HG02588 (cell line): ENCODE results near the gene CDH4.

Source experiments
- ATAC-seq: cut with Tn5 transposase; IDR thresholded peaks from one replicate; pipeline ENCODE4 v1.9.1; 2021; ENCODE audit warnings: mild to moderate bottlenecking, moderate library complexity; ENCODE audit not compliant: unreplicated experiment

CDH4 gene

GRCh38 chr20:61528591-61528990 is 276.5 kb downstream of the CDH4 start:
- no peak for ATAC-seq

GRCh38 chr20:61529354-61529753 is 277.3 kb downstream of the CDH4 start:
- no peak for ATAC-seq

- ATAC-seq = no peak
These were observed 279.7 kb downstream of the CDH4 start for GRCh38 chr20:61531553-61532345.

GRCh38 chr20:61532736-61533135 is 280.7 kb downstream of the CDH4 start:
- ATAC-seq = no peak

GRCh38 chr20:61533231-61533631 is 281.2 kb downstream of the CDH4 start:
- ATAC-seq = no peak

GRCh38 chr20:61534346-61534745 is 282.3 kb downstream of the CDH4 start:
- no peak for ATAC-seq

GRCh38 chr20:61535091-61535490 is 283.0 kb downstream of the CDH4 start:
- no peak for ATAC-seq

- ATAC-seq = no peak
These were observed 283.5 kb downstream of the CDH4 start for GRCh38 chr20:61535536-61535935.

GRCh38 chr20:61535956-61536355 is 283.9 kb downstream of the CDH4 start:
- no peak for ATAC-seq

GRCh38 chr20:61536671-61537070 is 284.6 kb downstream of the CDH4 start:
- no peak for ATAC-seq

- no peak for ATAC-seq
These were observed 285.4 kb downstream of the CDH4 start for GRCh38 chr20:61537239-61538182.

- no peak for ATAC-seq
These were observed 286.3 kb downstream of the CDH4 start for GRCh38 chr20:61538183-61538942.

- ATAC-seq = no peak
These were observed 286.8 kb downstream of the CDH4 start for GRCh38 chr20:61538943-61539265.

GRCh38 chr20:61539706-61540360 is 287.8 kb downstream of the CDH4 start:
- no peak for ATAC-seq

GRCh38 chr20:61541537-61541936 is 289.5 kb downstream of the CDH4 start:
- no peak for ATAC-seq

- no peak for ATAC-seq
These were observed 291.0 kb downstream of the CDH4 start for GRCh38 chr20:61543086-61543485.

- ATAC-seq = no peak
These were observed 292.1 kb downstream of the CDH4 start for GRCh38 chr20:61543931-61544745.

GRCh38 chr20:61544910-61545889 is 293.1 kb downstream of the CDH4 start:
- ATAC-seq = no peak

GRCh38 chr20:61546641-61547040 is 294.6 kb downstream of the CDH4 start:
- no peak for ATAC-seq
